ENCODE measurements around the gene ZC3H18. TPM values are rescaled to one million over a fixed set of nuclear protein-coding genes. Genes with fewer than 3 reads are reported as not detected.
"Not testable (repeated sequence)": the region's sequence is repeated elsewhere in the genome, so short reads cannot be mapped to it uniquely, and the experiment has no call there.

ZC3H18 gene
- total RNA-seq, 1 donor: 13.3 TPM

- DNase-seq (ENCODE audit: low read depth): no peak
- no peak for TF ChIP-seq CTCF (IDR thresholded peaks at IDR 0.05; ENCODE audit: insufficient read depth, low read length)
- peak overlapping the region; percentile 87 for H3K4me3 ChIP-seq (ENCODE audit: low read depth, low read length)
Measured at GRCh38 chr16:88662222-88662842, 92.1 kb downstream of the ZC3H18 start.

- peak within 1 kb of the TSS; percentile 97 for H3K4me3 ChIP-seq (ENCODE audit: low read depth, low read length)
- peak; percentile 97 for DNase-seq (ENCODE audit: low read depth)
- TF ChIP-seq CTCF (IDR thresholded peaks at IDR 0.05; ENCODE audit: insufficient read depth, low read length): no peak
Measured at GRCh38 chr16:88662843-88663606, 92.8 kb downstream of the ZC3H18 start, which contains the start of gene MVD. MVD (minus strand) TSS chr16:88663091; CDS start chr16:88663080, 11 bp downstream.

DNA sequence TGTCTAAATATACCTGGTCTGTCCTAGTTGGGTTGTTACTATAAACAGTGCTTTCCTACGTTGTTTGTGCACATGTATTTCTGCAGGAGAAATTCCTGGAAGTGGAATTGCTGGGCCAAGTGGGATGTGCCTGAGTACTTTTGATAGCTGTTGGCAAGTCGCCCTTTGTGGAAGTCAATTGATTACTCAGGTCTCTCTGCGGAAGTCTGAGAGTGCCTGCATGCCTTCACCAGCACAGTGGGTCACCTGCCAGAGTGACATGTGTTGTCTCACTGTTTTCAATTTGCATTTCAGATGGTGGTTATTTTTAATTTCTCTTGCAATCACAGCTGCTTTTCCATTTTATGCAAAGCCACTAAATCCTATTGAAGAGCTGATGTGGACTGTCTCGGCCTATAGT, 94.9 kb downstream of the ZC3H18 start:
- no peak for TF ChIP-seq CTCF (IDR thresholded peaks at IDR 0.05; ENCODE audit: insufficient read depth, low read length)
- no peak for DNase-seq (ENCODE audit: low read depth)
- no peak overlapping the region for H3K4me3 ChIP-seq (ENCODE audit: low read depth, low read length)

- H3K4me3 ChIP-seq (ENCODE audit: low read depth, low read length): no peak overlapping the region
- DNase-seq (ENCODE audit: low read depth): no peak
- TF ChIP-seq CTCF (IDR thresholded peaks at IDR 0.05; ENCODE audit: insufficient read depth, low read length): no peak
Measured at GRCh38 chr16:88665570-88665969, 95.4 kb downstream of the ZC3H18 start.

DNA sequence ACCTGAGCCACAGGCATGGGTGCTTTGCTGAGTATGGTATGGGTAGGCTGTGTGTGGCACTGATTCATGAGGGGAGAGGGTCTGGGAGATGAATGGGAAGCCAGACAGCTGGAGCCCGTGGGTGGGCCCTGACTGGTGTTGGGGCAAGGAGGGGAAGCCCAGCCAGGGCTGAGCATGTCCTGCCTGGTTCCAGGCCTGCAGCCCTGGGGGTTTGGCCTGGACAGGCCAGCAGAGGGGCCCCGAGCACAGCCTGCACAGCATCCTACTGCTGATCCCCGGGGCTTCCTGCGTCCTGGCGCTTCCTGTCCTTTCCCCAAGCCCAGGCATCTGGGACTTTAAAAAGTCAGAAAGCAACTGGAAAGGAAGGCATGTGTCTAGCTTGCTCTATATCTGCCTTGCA, 97.3 kb downstream of the ZC3H18 start:
- no peak for DNase-seq (ENCODE audit: low read depth)
- no peak for TF ChIP-seq CTCF (IDR thresholded peaks at IDR 0.05; ENCODE audit: insufficient read depth, low read length)
- H3K4me3 ChIP-seq (ENCODE audit: low read depth, low read length): no peak overlapping the region

- not testable (repeated sequence) for DNase-seq (ENCODE audit: low read depth); H3K4me3 ChIP-seq (ENCODE audit: low read depth, low read length)
Measured at GRCh38 chr16:88669493-88669892, 99.3 kb downstream of the ZC3H18 start.

DNA sequence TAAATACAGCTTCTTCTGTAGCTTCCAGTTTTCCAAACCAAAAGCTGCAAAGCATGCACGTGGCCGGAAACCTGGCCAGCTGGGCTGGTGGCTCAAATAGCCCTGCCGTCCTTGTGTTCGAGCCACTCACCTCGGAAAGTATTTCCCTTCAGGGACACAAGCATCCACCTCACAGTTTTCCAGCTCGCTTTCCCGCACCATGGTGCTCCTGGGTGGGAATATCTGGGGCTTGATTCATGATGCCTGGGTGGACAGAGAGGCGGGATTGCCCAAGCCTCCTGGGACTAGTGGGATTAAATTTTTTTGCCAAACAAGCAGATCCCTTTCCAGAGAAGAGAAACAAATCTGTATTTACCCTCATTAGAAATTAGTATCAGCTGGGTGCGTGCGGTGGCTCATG, 99.8 kb downstream of the ZC3H18 start:
- DNase-seq (ENCODE audit: low read depth): peak; percentile 33
- no peak overlapping the region for H3K4me3 ChIP-seq (ENCODE audit: low read depth, low read length)
- no peak for TF ChIP-seq CTCF (IDR thresholded peaks at IDR 0.05; ENCODE audit: insufficient read depth, low read length)
